Stimulated activated naive CD8-positive, alpha-beta T cell treated with anti-CD3 and anti-CD28 coated beads, Interleukin-15, Interleukin-2, amounts not matched to agents 100 ng/mL and 50 ng/mL, for 24 hours (primary cell): ENCODE results near the gene AFAP1L2.

Source experiments
- H3K27ac Mint-ChIP-seq: one replicate; pipeline ENCODE4 v1.8.0; 2021; ENCODE audit warnings: mild to moderate bottlenecking, mixed read lengths
- H3K27me3 Mint-ChIP-seq: one replicate; pipeline ENCODE4 v1.8.0; 2021; ENCODE audit warnings: mixed read lengths
- H3K36me3 Mint-ChIP-seq: one replicate; pipeline ENCODE4 v1.8.0; 2021; ENCODE audit warnings: low read depth, mixed read lengths
- H3K4me1 Mint-ChIP-seq: one replicate; pipeline ENCODE4 v1.8.0; 2021; ENCODE audit warnings: low read depth, mixed read lengths
- H3K4me3 Mint-ChIP-seq: one replicate; pipeline ENCODE4 v1.8.0; 2021; ENCODE audit warnings: mild to moderate bottlenecking, mixed read lengths
- H3K9me3 Mint-ChIP-seq: one replicate; pipeline ENCODE4 v1.8.0; 2021; ENCODE audit warnings: mixed read lengths

Gene AFAP1L2

GRCh38 chr10:114295393-114295792 lies 108.9 kb downstream of the AFAP1L2 start:
- Mint-ChIP-seq H3K27me3 (no peaks in the 10 kb centered on the region), H3K4me1 (no peaks in the 10 kb centered on the region), H3K36me3 (peaks cover 39% of the 10 kb centered on the region), H3K9me3 (peaks cover 18% of the 10 kb centered on the region), H3K4me3 (no peak overlapping the region), H3K27ac (no peak overlapping the region)

- peaks cover 18% of the 10 kb centered on the region for H3K9me3 Mint-ChIP-seq
- H3K4me3 Mint-ChIP-seq: no peak overlapping the region
- H3K4me1 Mint-ChIP-seq: no peaks in the 10 kb centered on the region
- H3K27me3 Mint-ChIP-seq: no peaks in the 10 kb centered on the region
- H3K27ac Mint-ChIP-seq: no peak overlapping the region
- H3K36me3 Mint-ChIP-seq: peaks cover 33% of the 10 kb centered on the region
Observed at GRCh38 chr10:114294549-114294948, 109.8 kb downstream of the AFAP1L2 start.

- Mint-ChIP-seq H3K9me3 (peaks cover 18% of the 10 kb centered on the region), H3K4me3 (no peak overlapping the region), H3K4me1 (no peaks in the 10 kb centered on the region), H3K27ac (no peak overlapping the region), H3K36me3 (peaks cover 29% of the 10 kb centered on the region), H3K27me3 (no peaks in the 10 kb centered on the region)
Observed at GRCh38 chr10:114293075-114293474, 111.2 kb downstream of the AFAP1L2 start.

- Mint-ChIP-seq H3K4me3 (no peak overlapping the region), H3K27ac (no peak overlapping the region), H3K4me1 (no peaks in the 10 kb centered on the region), H3K27me3 (no peaks in the 10 kb centered on the region), H3K9me3 (peaks cover 18% of the 10 kb centered on the region), H3K36me3 (peaks cover 23% of the 10 kb centered on the region)
Observed at GRCh38 chr10:114291516-114291915, 112.8 kb downstream of the AFAP1L2 start.

- no peaks in the 10 kb centered on the region for H3K27me3 Mint-ChIP-seq
- H3K4me3 Mint-ChIP-seq: no peak overlapping the region
- no peaks in the 10 kb centered on the region for H3K4me1 Mint-ChIP-seq
Observed at GRCh38 chr10:114291076-114291475, 113.2 kb downstream of the AFAP1L2 start.

GRCh38 chr10:114290038-114290437 lies 114.3 kb downstream of the AFAP1L2 start:
- no peaks in the 10 kb centered on the region for H3K4me1 Mint-ChIP-seq
- no peaks in the 10 kb centered on the region for H3K27me3 Mint-ChIP-seq
- H3K9me3 Mint-ChIP-seq: peaks cover 3% of the 10 kb centered on the region
- H3K4me3 Mint-ChIP-seq: no peak overlapping the region
- no peak overlapping the region for H3K27ac Mint-ChIP-seq
- H3K36me3 Mint-ChIP-seq: peaks cover 9% of the 10 kb centered on the region

More at GRCh38 chr10:114291076-114291475, 113.2 kb downstream of the AFAP1L2 start:
- H3K36me3 Mint-ChIP-seq: peaks cover 19% of the 10 kb centered on the region
- H3K27ac Mint-ChIP-seq: no peak overlapping the region
- H3K9me3 Mint-ChIP-seq: peaks cover 14% of the 10 kb centered on the region

GRCh38 chr10:114289096-114289436 lies 115.2 kb downstream of the AFAP1L2 start:
- H3K27me3 Mint-ChIP-seq: no peaks in the 10 kb centered on the region
- H3K9me3 Mint-ChIP-seq: no peaks in the 10 kb centered on the region

GRCh38 chr10:114288424-114289095 lies 115.7 kb downstream of the AFAP1L2 start:
- H3K27ac Mint-ChIP-seq: no peak overlapping the region
- H3K9me3 Mint-ChIP-seq: no peaks in the 10 kb centered on the region
- no peak overlapping the region for H3K4me3 Mint-ChIP-seq
- no peaks in the 10 kb centered on the region for H3K36me3 Mint-ChIP-seq
- H3K4me1 Mint-ChIP-seq: no peaks in the 10 kb centered on the region
- no peaks in the 10 kb centered on the region for H3K27me3 Mint-ChIP-seq

More at GRCh38 chr10:114289096-114289436, 115.2 kb downstream of the AFAP1L2 start:
- H3K36me3 Mint-ChIP-seq: no peaks in the 10 kb centered on the region
- no peaks in the 10 kb centered on the region for H3K4me1 Mint-ChIP-seq
- no peak overlapping the region for H3K4me3 Mint-ChIP-seq
- H3K27ac Mint-ChIP-seq: no peak overlapping the region

GRCh38 chr10:114286921-114287320 lies 117.4 kb downstream of the AFAP1L2 start:
- H3K9me3 Mint-ChIP-seq: no peaks in the 10 kb centered on the region
- H3K27me3 Mint-ChIP-seq: no peaks in the 10 kb centered on the region
- H3K36me3 Mint-ChIP-seq: no peaks in the 10 kb centered on the region
- H3K27ac Mint-ChIP-seq: no peak overlapping the region
- H3K4me3 Mint-ChIP-seq: no peak overlapping the region
- H3K4me1 Mint-ChIP-seq: no peaks in the 10 kb centered on the region

GRCh38 chr10:114285961-114286441 lies 118.3 kb downstream of the AFAP1L2 start:
- Mint-ChIP-seq H3K4me1 (no peaks in the 10 kb centered on the region), H3K27me3 (no peaks in the 10 kb centered on the region), H3K9me3 (no peaks in the 10 kb centered on the region), H3K27ac (no peak overlapping the region), H3K4me3 (no peak overlapping the region), H3K36me3 (no peaks in the 10 kb centered on the region)

- Mint-ChIP-seq H3K4me1 (no peaks in the 10 kb centered on the region), H3K4me3 (no peak overlapping the region), H3K36me3 (no peaks in the 10 kb centered on the region), H3K9me3 (no peaks in the 10 kb centered on the region), H3K27ac (no peak overlapping the region), H3K27me3 (no peaks in the 10 kb centered on the region)
Observed at GRCh38 chr10:114284346-114285071, 119.8 kb downstream of the AFAP1L2 start.

GRCh38 chr10:114283535-114284234 lies 120.6 kb downstream of the AFAP1L2 start:
- Mint-ChIP-seq H3K27ac (no peak overlapping the region), H3K4me3 (no peak overlapping the region), H3K9me3 (no peaks in the 10 kb centered on the region), H3K4me1 (no peaks in the 10 kb centered on the region), H3K27me3 (no peaks in the 10 kb centered on the region), H3K36me3 (no peaks in the 10 kb centered on the region)

- H3K4me1 Mint-ChIP-seq: no peaks in the 10 kb centered on the region
- no peak overlapping the region for H3K27ac Mint-ChIP-seq
Observed at GRCh38 chr10:114283091-114283490, 121.2 kb downstream of the AFAP1L2 start.

GRCh38 chr10:114282526-114282925 lies 121.8 kb downstream of the AFAP1L2 start:
- Mint-ChIP-seq H3K4me3 (no peak overlapping the region), H3K36me3 (no peaks in the 10 kb centered on the region), H3K9me3 (no peaks in the 10 kb centered on the region), H3K27ac (no peak overlapping the region), H3K4me1 (no peaks in the 10 kb centered on the region), H3K27me3 (no peaks in the 10 kb centered on the region)

More at GRCh38 chr10:114283091-114283490, 121.2 kb downstream of the AFAP1L2 start:
- Mint-ChIP-seq H3K27me3 (no peaks in the 10 kb centered on the region), H3K4me3 (no peak overlapping the region), H3K36me3 (no peaks in the 10 kb centered on the region), H3K9me3 (no peaks in the 10 kb centered on the region)

- no peaks in the 10 kb centered on the region for H3K27me3 Mint-ChIP-seq
- no peaks in the 10 kb centered on the region for H3K36me3 Mint-ChIP-seq
- H3K4me3 Mint-ChIP-seq: no peak overlapping the region
- no peaks in the 10 kb centered on the region for H3K4me1 Mint-ChIP-seq
- H3K27ac Mint-ChIP-seq: no peak overlapping the region
- H3K9me3 Mint-ChIP-seq: no peaks in the 10 kb centered on the region
Observed at GRCh38 chr10:114281461-114281860, 122.8 kb downstream of the AFAP1L2 start.
